HepG2 (cell line): ENCODE results near the gene MTX1. TPM values are rescaled to one million over a fixed set of nuclear protein-coding genes. Genes with fewer than 3 reads are reported as not detected.

Experiments used
- ATAC-seq: fragments of 200-7000 bp; cut with Tn5 transposase; 3 replicates; pipeline ENCODE4 v1.9.1; 2020; ENCODE audit warnings: mild to moderate bottlenecking, moderate library complexity
- BruUV-seq: library from RNA; stranded (reverse); fragments of 400-500 nt; replicated peaks from 2 replicates; lab custom pipeline; 2021; lab: Mats Ljungman, UMichigan
- CTCF ChIA-PET: fragments of 300-600 bp; formaldehyde crosslinking; extraction: SDS; loops from one replicate; lab custom pipeline; 2021; ENCODE audit warnings: low total read pairs, inconsistent platforms, low intra/inter-chr PET ratio; lab: Yijun Ruan, JAX
- POLR2A ChIA-PET: fragments of 350-600 bp; sonication (Branson Sonifier 250); formaldehyde crosslinking; loops from one replicate; lab custom pipeline; 2020; ENCODE audit warnings: antibody characterized with exemption, inconsistent platforms; lab: Yijun Ruan, JAX
- DNase-seq: peaks from one replicate; pipeline ENCODE4 v3.0.0-alpha.2; 2015; ENCODE audit warnings: low spot score
- FAIRE-seq: peaks from 3 replicates; lab custom pipeline; 2011; peaks lifted over from hg19 to GRCh38; lab: Jason Lieb, UNC
- H2AFZ ChIP-seq: one replicate; pipeline ENCODE4 v1.6.1; 2011; ENCODE audit warnings: low read length, inconsistent platforms
- H3K27ac ChIP-seq: fragments of 300-600 bp; 3 replicates; pipeline ENCODE4 v1.8.0; 2011; ENCODE audit warnings: mixed run types, mild to moderate bottlenecking, mixed read lengths, low read length, inconsistent platforms; ENCODE audit not compliant: insufficient read depth; ENCODE audit errors: extremely low read length
- H3K27me3 ChIP-seq, 2 experiments: fragments of 200-600 bp in 1 of 2; 2 replicates in 1 of 2; 3 replicates in 1 of 2; pipeline versions ENCODE4 v1.6.0 to v1.8.0; 2011; ENCODE audit warnings: low read length in 2 of 2, mild to moderate bottlenecking in 2 of 2, moderate library complexity in 2 of 2, inconsistent platforms in 1 of 2; ENCODE audit not compliant: insufficient read depth in 2 of 2, control insufficient read depth in 1 of 2
- H3K36me3 ChIP-seq, 2 experiments: fragments of 200-600 bp in 1 of 2; replicated peaks in 1 of 2; 2 replicates in 1 of 2; 3 replicates in 1 of 2; pipeline versions ENCODE4 v1.5.1 to v1.8.0; 2011; ENCODE audit warnings: low read length in 2 of 2, inconsistent platforms in 1 of 2; ENCODE audit not compliant: insufficient read depth in 2 of 2, control insufficient read depth in 1 of 2
- H3K4me1 ChIP-seq: 2 replicates; pipeline ENCODE4 v1.5.1; 2012; ENCODE audit warnings: low read length, inconsistent platforms; ENCODE audit not compliant: insufficient read depth
- H3K4me2 ChIP-seq: 2 replicates; pipeline ENCODE4 v1.6.0; 2011; ENCODE audit warnings: low read depth, low read length, inconsistent platforms
- H3K4me3 ChIP-seq, 3 experiments: fragments of 200-600 bp in 1 of 3; sonication (generic), shearing (Covaris generic) in 1 of 3; replicated peaks in 1 of 3; 2 replicates each; pipeline ENCODE4 v1.5.1; 2011 to 2016; ENCODE audit warnings: low read length in 3 of 3, inconsistent platforms in 2 of 3, low read depth in 2 of 3, mild to moderate bottlenecking in 2 of 3, control low read depth in 1 of 3, mixed read lengths in 1 of 3; ENCODE audit not compliant: insufficient read depth in 1 of 3
- H3K79me2 ChIP-seq: one replicate; pipeline ENCODE4 v1.6.1; 2011; ENCODE audit warnings: low read length, inconsistent platforms; ENCODE audit not compliant: insufficient read depth
- H3K9ac ChIP-seq: 2 replicates; pipeline ENCODE4 v1.6.0; 2011; ENCODE audit warnings: mild to moderate bottlenecking, low read depth, low read length, inconsistent platforms; ENCODE audit not compliant: insufficient read depth
- H3K9me3 ChIP-seq: 2 replicates; pipeline ENCODE4 v1.5.1; 2012; ENCODE audit warnings: mild to moderate bottlenecking, low read length
- H4K20me1 ChIP-seq: 2 replicates; pipeline ENCODE4 v1.6.0; 2011; ENCODE audit warnings: inconsistent platforms, mild to moderate bottlenecking, low read length, moderate library complexity; ENCODE audit not compliant: insufficient read depth
- ELF3 ChIP-seq: IDR thresholded peaks from 2 replicates; pipeline ENCODE4 v1.6.1; 2016; ENCODE audit warnings: missing genetic modification reagents, missing compliant biosample characterization
- GPN1 ChIP-seq: sonication (generic); formaldehyde crosslinking; IDR thresholded peaks from 2 replicates; pipeline ENCODE4 v1.5.1; 2020; ENCODE audit warnings: missing genetic modification reagents, borderline replicate concordance
- HOXA9 ChIP-seq: sonication (generic); formaldehyde crosslinking; IDR thresholded peaks from 2 replicates; pipeline ENCODE4 v1.8.1; 2022; ENCODE audit warnings: missing genetic modification reagents, mild to moderate bottlenecking, moderate library complexity, borderline replicate concordance
- JDP2 ChIP-seq: sonication (generic); formaldehyde crosslinking; IDR thresholded peaks from 2 replicates; pipeline ENCODE4 v1.8.1; 2022; ENCODE audit warnings: missing genetic modification reagents, borderline replicate concordance
- RFX1 ChIP-seq: fragments of 450-650 bp; IDR thresholded peaks from 2 replicates; pipeline ENCODE4 v1.6.1; 2017
- ZNF337 ChIP-seq: sonication (generic); formaldehyde crosslinking; IDR thresholded peaks from 2 replicates; pipeline ENCODE4 v1.5.1; 2020; ENCODE audit warnings: missing genetic modification reagents, low read depth, mild to moderate bottlenecking, borderline replicate concordance
- ZNF589 ChIP-seq: sonication (generic); formaldehyde crosslinking; conservative IDR thresholded peaks from 2 replicates; pipeline ENCODE4 v1.8.0; 2022; ENCODE audit warnings: mild to moderate bottlenecking, moderate library complexity, missing genetic modification reagents
- ZNF773 ChIP-seq: sonication (generic); formaldehyde crosslinking; IDR thresholded peaks from 2 replicates; pipeline ENCODE4 v1.4.0; 2020; ENCODE audit warnings: missing genetic modification reagents, borderline replicate concordance
- WGBS: methylation state at CpG from one replicate; pipeline ENCODE4 v1.1.6; 2017; ENCODE audit warnings: low lambda C conversion rate; 5-methylcytosine and 5-hydroxymethylcytosine counted together
- in situ Hi-C: cut with HindIII; loops from 2 replicates; pipeline ENCODE4 v1.10.0; 2017; ENCODE audit warnings: low pct_unique_long_range_greater_than_20kb; ENCODE audit not compliant: extremely low pct_ligation_motif_present
- intact Hi-C: fragments of 100-400 bp; cut with micrococcal nuclease; formaldehyde crosslinking; loops from one replicate; pipeline ENCODE4 v1.10.0; 2022; ENCODE audit not compliant: unreplicated experiment
- polyA plus RNA-seq, 8 experiments: library from polyadenylated mRNA; depleted of rRNA in 3 of 8; stranded (reverse) in 7 of 8; unstranded in 1 of 8; fragments of >200 nt; fragmentation: Illumina TruSeq in 4 of 8; extraction: Trizol in 4 of 8; gene quantifications; 2 replicates each; pipeline versions ENCODE4 v1.2.1 to v1.2.3, GENCODE V29; 2011 to 2016; ENCODE audit warnings: low read depth in 4 of 8, missing spikeins in 1 of 8, mixed read lengths in 1 of 8; ENCODE audit not compliant: insufficient read depth in 1 of 8
- total RNA-seq, 5 experiments: library from RNA; depleted of rRNA; stranded (reverse); fragments of >200 nt; fragmentation: Illumina TruSeq; extraction: Trizol; gene quantifications; 2 replicates each; pipeline ENCODE4 v1.2.3, GENCODE V29; 2016; ENCODE audit warnings: low read depth in 1 of 5
- TF ChIP-seq, protein P1 (sequence below): sonication (generic); formaldehyde crosslinking; IDR thresholded peaks from 2 replicates; pipeline ENCODE4 v1.8.0; 2022; ENCODE audit warnings: mild to moderate bottlenecking, missing genetic modification reagents, moderate library complexity
- TF ChIP-seq, protein P2 (sequence below): sonication (generic); formaldehyde crosslinking; IDR thresholded peaks from 2 replicates; pipeline ENCODE4 v1.8.1; 2023; ENCODE audit warnings: mild to moderate bottlenecking, missing genetic modification reagents
- TF ChIP-seq, protein P3 (sequence below): sonication (generic); formaldehyde crosslinking; IDR thresholded peaks from one replicate; pipeline ENCODE4 v1.5.1; 2020; ENCODE audit warnings: mild to moderate bottlenecking, missing genetic modification reagents; ENCODE audit errors: not compliant biosample characterization

MTX1 gene
- total and polyA plus RNA-seq, 2 of the 13 experiments (the other 11 are each of a cell fraction or from before 2014, with no cell fraction given): 64.5 to 72.6 TPM

DNA sequence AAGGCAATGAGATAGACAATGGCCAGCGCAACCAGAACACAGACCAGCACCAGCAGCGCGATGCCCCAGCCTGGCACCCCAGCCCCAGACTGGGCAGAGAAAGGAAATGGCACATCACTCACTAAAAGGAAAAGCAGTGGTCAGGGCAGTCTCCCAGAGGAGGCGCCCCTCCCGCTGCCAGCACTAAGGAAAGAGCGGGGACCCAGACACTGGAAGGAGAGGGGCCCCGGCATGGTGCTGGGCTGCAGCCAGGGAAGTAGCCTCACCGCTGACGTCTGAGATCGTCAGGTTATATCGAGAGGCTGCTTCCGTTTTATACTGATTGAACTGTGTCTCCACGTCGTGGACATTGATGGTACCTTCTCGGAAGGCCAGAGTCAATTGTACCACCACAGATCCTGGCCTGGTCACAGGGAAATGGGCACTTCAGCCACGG is 21.0 kb upstream of the MTX1 start (continued):
- TF ChIP-seq, protein P1, sequence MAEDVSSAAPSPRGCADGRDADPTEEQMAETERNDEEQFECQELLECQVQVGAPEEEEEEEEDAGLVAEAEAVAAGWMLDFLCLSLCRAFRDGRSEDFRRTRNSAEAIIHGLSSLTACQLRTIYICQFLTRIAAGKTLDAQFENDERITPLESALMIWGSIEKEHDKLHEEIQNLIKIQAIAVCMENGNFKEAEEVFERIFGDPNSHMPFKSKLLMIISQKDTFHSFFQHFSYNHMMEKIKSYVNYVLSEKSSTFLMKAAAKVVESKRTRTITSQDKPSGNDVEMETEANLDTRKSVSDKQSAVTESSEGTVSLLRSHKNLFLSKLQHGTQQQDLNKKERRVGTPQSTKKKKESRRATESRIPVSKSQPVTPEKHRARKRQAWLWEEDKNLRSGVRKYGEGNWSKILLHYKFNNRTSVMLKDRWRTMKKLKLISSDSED (CRISPR knock-in tag): no peak
- TF ChIP-seq, protein P2, sequence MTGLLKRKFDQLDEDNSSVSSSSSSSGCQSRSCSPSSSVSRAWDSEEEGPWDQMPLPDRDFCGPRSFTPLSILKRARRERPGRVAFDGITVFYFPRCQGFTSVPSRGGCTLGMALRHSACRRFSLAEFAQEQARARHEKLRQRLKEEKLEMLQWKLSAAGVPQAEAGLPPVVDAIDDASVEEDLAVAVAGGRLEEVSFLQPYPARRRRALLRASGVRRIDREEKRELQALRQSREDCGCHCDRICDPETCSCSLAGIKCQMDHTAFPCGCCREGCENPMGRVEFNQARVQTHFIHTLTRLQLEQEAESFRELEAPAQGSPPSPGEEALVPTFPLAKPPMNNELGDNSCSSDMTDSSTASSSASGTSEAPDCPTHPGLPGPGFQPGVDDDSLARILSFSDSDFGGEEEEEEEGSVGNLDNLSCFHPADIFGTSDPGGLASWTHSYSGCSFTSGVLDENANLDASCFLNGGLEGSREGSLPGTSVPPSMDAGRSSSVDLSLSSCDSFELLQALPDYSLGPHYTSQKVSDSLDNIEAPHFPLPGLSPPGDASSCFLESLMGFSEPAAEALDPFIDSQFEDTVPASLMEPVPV (CRISPR knock-in tag): no peak
- no peak for TF ChIP-seq ZNF337 (CRISPR knock-in tag)
- no peak for TF ChIP-seq GPN1 (CRISPR knock-in tag)
- no peak for TF ChIP-seq JDP2 (CRISPR knock-in tag)

DNA sequence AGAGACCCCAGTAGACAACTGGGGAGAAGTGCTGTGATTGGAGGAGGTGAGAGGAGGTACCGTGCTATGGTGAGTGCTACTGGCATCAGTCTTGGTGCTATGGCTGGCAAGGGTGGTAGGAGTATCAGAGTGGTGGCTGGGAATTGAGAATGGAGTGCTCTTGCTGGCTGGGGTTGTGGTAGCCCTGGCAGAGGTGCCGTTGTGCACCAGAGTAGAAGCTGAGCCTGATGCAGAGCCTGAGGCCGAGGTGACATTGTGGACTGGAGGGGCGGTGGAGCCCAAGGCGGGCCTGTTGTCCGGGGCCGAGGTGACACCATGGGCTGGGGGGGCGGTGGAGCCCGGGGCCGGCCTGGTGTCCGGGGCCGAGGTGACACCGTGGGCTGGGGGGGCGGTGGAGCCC is 20.2 kb upstream of the MTX1 start:
- Histone ChIP-seq H3K9ac (no peak overlapping the region), H3K4me3 (no peak overlapping the region), H3K27me3 (peaks cover 6 to 60% of the 10 kb centered on the region in 2 experiments; a peak in 4 of 5 replicates), H3K27ac (no peak overlapping the region), H3K79me2 (no peaks in the 10 kb centered on the region), H3K9me3 (no peaks in the 10 kb centered on the region), H4K20me1 (no peaks in the 10 kb centered on the region), H2AFZ (no peak overlapping the region), H3K4me1 (peaks cover 18% of the 10 kb centered on the region; the same call in 1 of the 2 replicates), H3K36me3 (no peaks in the 10 kb centered on the region), H3K4me2 (no peak overlapping the region)
- ChIA-PET POLR2A (no interaction called here), CTCF (no interaction called here)
- BruUV-seq: no TSS peak
- DNase-seq (no peak), ATAC-seq (no peak), FAIRE-seq (no peak)
- intact Hi-C loops (no loop called here), in situ Hi-C loops (no loop called here)
- WGBS: 51% methylated on average over 7 of the region's 14 CpGs
- TF ChIP-seq ZNF773 (CRISPR knock-in tag): no peak
- no peak for TF ChIP-seq ZNF589 (CRISPR knock-in tag)
- no peak for TF ChIP-seq RFX1
- no peak for TF ChIP-seq ELF3 (CRISPR knock-in tag)
- TF ChIP-seq, protein P3, sequence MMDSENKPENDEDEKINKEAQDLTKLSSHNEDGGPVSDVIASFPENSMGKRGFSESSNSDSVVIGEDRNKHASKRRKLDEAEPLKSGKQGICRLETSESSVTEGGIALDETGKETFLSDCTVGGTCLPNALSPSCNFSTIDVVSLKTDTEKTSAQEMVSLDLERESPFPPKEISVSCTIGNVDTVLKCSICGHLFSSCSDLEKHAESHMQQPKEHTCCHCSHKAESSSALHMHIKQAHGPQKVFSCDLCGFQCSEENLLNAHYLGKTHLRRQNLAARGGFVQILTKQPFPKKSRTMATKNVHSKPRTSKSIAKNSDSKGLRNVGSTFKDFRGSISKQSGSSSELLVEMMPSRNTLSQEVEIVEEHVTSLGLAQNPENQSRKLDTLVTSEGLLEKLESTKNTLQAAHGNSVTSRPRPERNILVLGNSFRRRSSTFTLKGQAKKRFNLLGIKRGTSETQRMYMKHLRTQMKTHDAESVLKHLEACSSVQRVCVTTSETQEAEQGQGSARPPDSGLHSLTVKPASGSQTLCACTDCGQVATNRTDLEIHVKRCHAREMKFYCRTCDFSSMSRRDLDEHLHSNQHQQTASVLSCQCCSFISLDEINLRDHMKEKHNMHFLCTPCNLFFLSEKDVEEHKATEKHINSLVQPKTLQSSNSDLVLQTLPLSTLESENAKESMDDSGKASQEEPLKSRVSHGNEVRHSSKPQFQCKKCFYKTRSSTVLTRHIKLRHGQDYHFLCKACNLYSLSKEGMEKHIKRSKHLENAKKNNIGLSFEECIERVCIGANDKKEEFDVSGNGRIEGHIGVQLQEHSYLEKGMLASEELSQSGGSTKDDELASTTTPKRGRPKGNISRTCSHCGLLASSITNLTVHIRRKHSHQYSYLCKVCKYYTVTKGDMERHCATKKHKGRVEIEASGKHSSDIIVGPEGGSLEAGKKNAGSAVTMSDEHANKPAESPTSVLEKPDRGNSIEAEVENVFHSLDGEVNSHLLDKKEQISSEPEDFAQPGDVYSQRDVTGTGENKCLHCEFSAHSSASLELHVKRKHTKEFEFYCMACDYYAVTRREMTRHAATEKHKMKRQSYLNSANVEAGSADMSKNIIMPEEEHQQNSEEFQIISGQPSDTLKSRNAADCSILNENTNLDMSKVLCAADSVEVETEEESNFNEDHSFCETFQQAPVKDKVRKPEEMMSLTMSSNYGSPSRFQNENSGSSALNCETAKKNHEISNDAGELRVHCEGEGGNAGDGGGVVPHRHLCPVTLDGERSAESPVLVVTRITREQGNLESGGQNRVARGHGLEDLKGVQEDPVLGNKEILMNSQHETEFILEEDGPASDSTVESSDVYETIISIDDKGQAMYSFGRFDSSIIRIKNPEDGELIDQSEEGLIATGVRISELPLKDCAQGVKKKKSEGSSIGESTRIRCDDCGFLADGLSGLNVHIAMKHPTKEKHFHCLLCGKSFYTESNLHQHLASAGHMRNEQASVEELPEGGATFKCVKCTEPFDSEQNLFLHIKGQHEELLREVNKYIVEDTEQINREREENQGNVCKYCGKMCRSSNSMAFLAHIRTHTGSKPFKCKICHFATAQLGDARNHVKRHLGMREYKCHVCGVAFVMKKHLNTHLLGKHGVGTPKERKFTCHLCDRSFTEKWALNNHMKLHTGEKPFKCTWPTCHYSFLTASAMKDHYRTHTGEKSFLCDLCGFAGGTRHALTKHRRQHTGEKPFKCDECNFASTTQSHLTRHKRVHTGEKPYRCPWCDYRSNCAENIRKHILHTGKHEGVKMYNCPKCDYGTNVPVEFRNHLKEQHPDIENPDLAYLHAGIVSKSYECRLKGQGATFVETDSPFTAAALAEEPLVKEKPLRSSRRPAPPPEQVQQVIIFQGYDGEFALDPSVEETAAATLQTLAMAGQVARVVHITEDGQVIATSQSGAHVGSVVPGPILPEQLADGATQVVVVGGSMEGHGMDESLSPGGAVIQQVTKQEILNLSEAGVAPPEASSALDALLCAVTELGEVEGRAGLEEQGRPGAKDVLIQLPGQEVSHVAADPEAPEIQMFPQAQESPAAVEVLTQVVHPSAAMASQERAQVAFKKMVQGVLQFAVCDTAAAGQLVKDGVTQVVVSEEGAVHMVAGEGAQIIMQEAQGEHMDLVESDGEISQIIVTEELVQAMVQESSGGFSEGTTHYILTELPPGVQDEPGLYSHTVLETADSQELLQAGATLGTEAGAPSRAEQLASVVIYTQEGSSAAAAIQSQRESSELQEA (CRISPR knock-in tag): no peak
- TF ChIP-seq HOXA9 (CRISPR knock-in tag): no peak
